HepG2 (cell line): ENCODE data around the gene CALY. TPM values are rescaled to one million over a fixed set of nuclear protein-coding genes. Genes with fewer than 3 reads are reported as not detected.

Experiments used
- KLF16 ChIP-seq, 2 experiments: sonication (generic) in 1 of 2; formaldehyde crosslinking in 1 of 2; IDR thresholded peaks; 2 replicates each; pipeline versions ENCODE4 v1.6.1 to v1.8.0; 2016 to 2023; ENCODE audit warnings: missing genetic modification reagents in 2 of 2, missing compliant biosample characterization in 1 of 2
- MXI1 ChIP-seq: IDR thresholded peaks from 3 replicates; pipeline ENCODE4 v1.6.1; 2012; ENCODE audit warnings: low read depth, low read length, inconsistent platforms, borderline replicate concordance
- NRL ChIP-seq: sonication (generic); formaldehyde crosslinking; IDR thresholded peaks from 2 replicates; pipeline ENCODE4 v1.5.0; 2020; ENCODE audit warnings: missing genetic modification reagents, mild to moderate bottlenecking, moderate library complexity, borderline replicate concordance
- PHF8 ChIP-seq: sonication (generic); formaldehyde crosslinking; IDR thresholded peaks from 2 replicates; pipeline ENCODE4 v1.5.0; 2020; ENCODE audit warnings: missing genetic modification reagents
- RXRB ChIP-seq: IDR thresholded peaks from 2 replicates; pipeline ENCODE4 v1.6.1; 2016; ENCODE audit warnings: borderline replicate concordance, missing genetic modification reagents, missing compliant biosample characterization
- TGIF2 ChIP-seq: IDR thresholded peaks from 2 replicates; pipeline ENCODE4 v1.6.1; 2016; ENCODE audit warnings: control low read depth, missing compliant biosample characterization
- ZFP36L1 ChIP-seq: sonication (generic); formaldehyde crosslinking; IDR thresholded peaks from 2 replicates; pipeline ENCODE4 v1.8.0; 2022; ENCODE audit warnings: mild to moderate bottlenecking, missing genetic modification reagents, moderate library complexity
- ZFY ChIP-seq: sonication (generic); formaldehyde crosslinking; IDR thresholded peaks from 2 replicates; pipeline ENCODE4 v1.4.0; 2020; ENCODE audit warnings: missing genetic modification reagents
- ZNF274 ChIP-seq: sonication (generic); formaldehyde crosslinking; IDR thresholded peaks from 2 replicates; pipeline ENCODE4 v1.5.1; 2020; ENCODE audit warnings: mild to moderate bottlenecking, missing genetic modification reagents
- ZNF317 ChIP-seq: sonication (generic); formaldehyde crosslinking; IDR thresholded peaks from 2 replicates; pipeline ENCODE4 v1.5.0; 2020; ENCODE audit warnings: mild to moderate bottlenecking, missing genetic modification reagents
- ZNF558 ChIP-seq: sonication (generic); formaldehyde crosslinking; IDR thresholded peaks from 2 replicates; pipeline ENCODE4 v1.9.0; 2022; ENCODE audit warnings: mild to moderate bottlenecking, missing genetic modification reagents, borderline replicate concordance
- ZNF724P ChIP-seq: sonication (generic); formaldehyde crosslinking; IDR thresholded peaks from 2 replicates; pipeline ENCODE4 v1.8.0; 2022; ENCODE audit warnings: missing genetic modification reagents, borderline replicate concordance
- ZNF839 ChIP-seq: sonication (generic); formaldehyde crosslinking; IDR thresholded peaks from 2 replicates; pipeline ENCODE4 v1.4.0; 2020; ENCODE audit warnings: missing genetic modification reagents, mild to moderate bottlenecking, borderline replicate concordance
- ZNF891 ChIP-seq: sonication (generic); formaldehyde crosslinking; IDR thresholded peaks from 2 replicates; pipeline ENCODE4 v1.5.0; 2020; ENCODE audit warnings: mild to moderate bottlenecking, missing genetic modification reagents
- polyA plus RNA-seq, 8 experiments: library from polyadenylated mRNA; depleted of rRNA in 3 of 8; stranded (reverse) in 7 of 8; unstranded in 1 of 8; fragments of >200 nt; fragmentation: Illumina TruSeq in 4 of 8; extraction: Trizol in 4 of 8; gene quantifications; 2 replicates each; pipeline versions ENCODE4 v1.2.1 to v1.2.3, GENCODE V29; 2011 to 2016; ENCODE audit warnings: low read depth in 4 of 8, missing spikeins in 1 of 8, mixed read lengths in 1 of 8; ENCODE audit not compliant: insufficient read depth in 1 of 8
- total RNA-seq, 5 experiments: library from RNA; depleted of rRNA; stranded (reverse); fragments of >200 nt; fragmentation: Illumina TruSeq; extraction: Trizol; gene quantifications; 2 replicates each; pipeline ENCODE4 v1.2.3, GENCODE V29; 2016; ENCODE audit warnings: low read depth in 1 of 5
- TF ChIP-seq, protein P1 (sequence below), 2 experiments: sonication (generic) in 1 of 2; formaldehyde crosslinking in 1 of 2; IDR thresholded peaks; 2 replicates each; pipeline versions ENCODE4 v1.4.0 to v1.6.1; 2018 to 2020; ENCODE audit warnings: missing genetic modification reagents in 2 of 2, borderline replicate concordance in 1 of 2, low read depth in 1 of 2, mild to moderate bottlenecking in 1 of 2, missing biosample characterization in 1 of 2
- TF ChIP-seq, protein P2 (sequence below): sonication (generic); formaldehyde crosslinking; IDR thresholded peaks from 2 replicates; pipeline ENCODE4 v1.5.0; 2020; ENCODE audit warnings: mild to moderate bottlenecking, missing genetic modification reagents
- TF ChIP-seq, protein P3 (sequence below): sonication (generic); formaldehyde crosslinking; IDR thresholded peaks from 2 replicates; pipeline ENCODE4 v1.5.0; 2020; ENCODE audit warnings: mild to moderate bottlenecking, missing genetic modification reagents, moderate library complexity
- TF ChIP-seq, protein P4 (sequence below): sonication (generic); formaldehyde crosslinking; conservative IDR thresholded peaks from 2 replicates; pipeline ENCODE4 v1.4.0; 2020; ENCODE audit warnings: missing genetic modification reagents
- TF ChIP-seq, protein P5 (sequence below): sonication (generic); formaldehyde crosslinking; IDR thresholded peaks from 2 replicates; pipeline ENCODE4 v1.5.1; 2020; ENCODE audit warnings: missing genetic modification reagents, mild to moderate bottlenecking, borderline replicate concordance
- TF ChIP-seq, protein P6 (sequence below): IDR thresholded peaks from 2 replicates; pipeline ENCODE4 v1.6.1; 2012; ENCODE audit warnings: inconsistent platforms

The CALY gene
- total and polyA plus RNA-seq, 2 of the 13 experiments (the other 11 are each of a cell fraction or from before 2014, with no cell fraction given): 0.08 TPM; not detected in 1

DNA sequence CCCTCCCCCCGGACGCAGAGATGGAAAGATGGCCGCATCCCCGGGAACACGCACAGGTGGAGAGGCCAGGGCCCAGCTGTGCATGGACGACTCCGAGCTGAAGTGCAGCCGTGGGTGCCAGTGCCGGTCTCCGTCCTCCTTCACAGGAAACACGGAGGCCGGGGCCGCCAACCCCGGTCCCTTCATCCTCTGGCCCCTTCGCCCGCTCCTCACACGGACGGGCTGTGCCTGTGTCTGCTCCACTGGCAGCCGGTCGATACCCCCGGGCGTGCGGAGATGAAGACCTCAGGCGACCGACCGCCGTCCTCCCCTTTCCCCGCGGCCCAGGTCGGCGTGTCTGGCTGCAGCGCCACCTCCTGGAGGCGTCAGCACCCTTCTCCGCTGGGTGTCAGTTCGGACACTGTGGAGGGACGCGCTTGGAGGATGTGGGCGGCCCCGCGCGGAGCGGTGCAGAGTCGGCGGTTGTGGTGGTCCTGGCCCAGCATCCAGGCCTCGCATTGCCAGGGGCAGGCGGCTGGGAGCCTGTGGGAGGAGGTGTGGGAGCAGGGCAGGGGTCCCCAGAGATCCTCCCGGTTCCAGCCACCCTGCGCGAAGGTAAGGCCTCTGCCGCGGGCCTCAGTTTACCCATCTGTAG, 18.1 kb downstream of the CALY start (continued):
- TF ChIP-seq PHF8 (CRISPR knock-in tag): peak; percentile 51; the same call in 1 of the 2 replicates
- TF ChIP-seq ZNF558 (CRISPR knock-in tag): no peak
- TF ChIP-seq NRL (CRISPR knock-in tag): no peak
- no peak for TF ChIP-seq ZNF724P
- peak; percentile 59 for TF ChIP-seq ZFY
- TF ChIP-seq, protein P1, sequence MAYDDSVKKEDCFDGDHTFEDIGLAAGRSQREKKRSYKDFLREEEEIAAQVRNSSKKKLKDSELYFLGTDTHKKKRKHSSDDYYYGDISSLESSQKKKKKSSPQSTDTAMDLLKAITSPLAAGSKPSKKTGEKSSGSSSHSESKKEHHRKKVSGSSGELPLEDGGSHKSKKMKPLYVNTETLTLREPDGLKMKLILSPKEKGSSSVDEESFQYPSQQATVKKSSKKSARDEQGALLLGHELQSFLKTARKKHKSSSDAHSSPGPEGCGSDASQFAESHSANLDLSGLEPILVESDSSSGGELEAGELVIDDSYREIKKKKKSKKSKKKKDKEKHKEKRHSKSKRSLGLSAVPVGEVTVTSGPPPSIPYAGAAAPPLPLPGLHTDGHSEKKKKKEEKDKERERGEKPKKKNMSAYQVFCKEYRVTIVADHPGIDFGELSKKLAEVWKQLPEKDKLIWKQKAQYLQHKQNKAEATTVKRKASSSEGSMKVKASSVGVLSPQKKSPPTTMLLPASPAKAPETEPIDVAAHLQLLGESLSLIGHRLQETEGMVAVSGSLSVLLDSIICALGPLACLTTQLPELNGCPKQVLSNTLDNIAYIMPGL (CRISPR knock-in tag; IDR thresholded peaks at IDR 0.05; ENCODE audit: borderline replicate concordance in 1 of 2, low read depth in 1 of 2): peak; percentile 92 to 94
- TF ChIP-seq, protein P2, sequence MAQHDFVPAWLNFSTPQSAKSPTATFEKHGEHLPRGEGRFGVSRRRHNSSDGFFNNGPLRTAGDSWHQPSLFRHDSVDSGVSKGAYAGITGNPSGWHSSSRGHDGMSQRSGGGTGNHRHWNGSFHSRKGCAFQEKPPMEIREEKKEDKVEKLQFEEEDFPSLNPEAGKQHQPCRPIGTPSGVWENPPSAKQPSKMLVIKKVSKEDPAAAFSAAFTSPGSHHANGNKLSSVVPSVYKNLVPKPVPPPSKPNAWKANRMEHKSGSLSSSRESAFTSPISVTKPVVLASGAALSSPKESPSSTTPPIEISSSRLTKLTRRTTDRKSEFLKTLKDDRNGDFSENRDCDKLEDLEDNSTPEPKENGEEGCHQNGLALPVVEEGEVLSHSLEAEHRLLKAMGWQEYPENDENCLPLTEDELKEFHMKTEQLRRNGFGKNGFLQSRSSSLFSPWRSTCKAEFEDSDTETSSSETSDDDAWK: no peak
- TF ChIP-seq MXI1: peak; percentile 56; the same call in 1 of the 3 replicates
- 0 out of 2 replicates have a peak, but pooled peaks have one; percentile 23 for TF ChIP-seq ZFP36L1
- TF ChIP-seq ZNF317: no peak
- TF ChIP-seq TGIF2: peak; percentile 48; the same call in 1 of the 2 replicates
- peak; percentile 66 for TF ChIP-seq RXRB
- 0 out of 2 replicates have a peak, but pooled peaks have one; percentile 26 for TF ChIP-seq ZNF274 (CRISPR knock-in tag)
- peak; percentile 58; the same call in 1 of the 2 replicates for TF ChIP-seq ZNF891 (CRISPR knock-in tag)
- TF ChIP-seq, protein P3, sequence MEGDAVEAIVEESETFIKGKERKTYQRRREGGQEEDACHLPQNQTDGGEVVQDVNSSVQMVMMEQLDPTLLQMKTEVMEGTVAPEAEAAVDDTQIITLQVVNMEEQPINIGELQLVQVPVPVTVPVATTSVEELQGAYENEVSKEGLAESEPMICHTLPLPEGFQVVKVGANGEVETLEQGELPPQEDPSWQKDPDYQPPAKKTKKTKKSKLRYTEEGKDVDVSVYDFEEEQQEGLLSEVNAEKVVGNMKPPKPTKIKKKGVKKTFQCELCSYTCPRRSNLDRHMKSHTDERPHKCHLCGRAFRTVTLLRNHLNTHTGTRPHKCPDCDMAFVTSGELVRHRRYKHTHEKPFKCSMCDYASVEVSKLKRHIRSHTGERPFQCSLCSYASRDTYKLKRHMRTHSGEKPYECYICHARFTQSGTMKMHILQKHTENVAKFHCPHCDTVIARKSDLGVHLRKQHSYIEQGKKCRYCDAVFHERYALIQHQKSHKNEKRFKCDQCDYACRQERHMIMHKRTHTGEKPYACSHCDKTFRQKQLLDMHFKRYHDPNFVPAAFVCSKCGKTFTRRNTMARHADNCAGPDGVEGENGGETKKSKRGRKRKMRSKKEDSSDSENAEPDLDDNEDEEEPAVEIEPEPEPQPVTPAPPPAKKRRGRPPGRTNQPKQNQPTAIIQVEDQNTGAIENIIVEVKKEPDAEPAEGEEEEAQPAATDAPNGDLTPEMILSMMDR (CRISPR knock-in tag): peak; percentile 98
- TF ChIP-seq, protein P4, sequence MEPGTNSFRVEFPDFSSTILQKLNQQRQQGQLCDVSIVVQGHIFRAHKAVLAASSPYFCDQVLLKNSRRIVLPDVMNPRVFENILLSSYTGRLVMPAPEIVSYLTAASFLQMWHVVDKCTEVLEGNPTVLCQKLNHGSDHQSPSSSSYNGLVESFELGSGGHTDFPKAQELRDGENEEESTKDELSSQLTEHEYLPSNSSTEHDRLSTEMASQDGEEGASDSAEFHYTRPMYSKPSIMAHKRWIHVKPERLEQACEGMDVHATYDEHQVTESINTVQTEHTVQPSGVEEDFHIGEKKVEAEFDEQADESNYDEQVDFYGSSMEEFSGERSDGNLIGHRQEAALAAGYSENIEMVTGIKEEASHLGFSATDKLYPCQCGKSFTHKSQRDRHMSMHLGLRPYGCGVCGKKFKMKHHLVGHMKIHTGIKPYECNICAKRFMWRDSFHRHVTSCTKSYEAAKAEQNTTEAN (CRISPR knock-in tag): peak; percentile 63; the same call in 1 of the 2 replicates
- TF ChIP-seq, protein P5, sequence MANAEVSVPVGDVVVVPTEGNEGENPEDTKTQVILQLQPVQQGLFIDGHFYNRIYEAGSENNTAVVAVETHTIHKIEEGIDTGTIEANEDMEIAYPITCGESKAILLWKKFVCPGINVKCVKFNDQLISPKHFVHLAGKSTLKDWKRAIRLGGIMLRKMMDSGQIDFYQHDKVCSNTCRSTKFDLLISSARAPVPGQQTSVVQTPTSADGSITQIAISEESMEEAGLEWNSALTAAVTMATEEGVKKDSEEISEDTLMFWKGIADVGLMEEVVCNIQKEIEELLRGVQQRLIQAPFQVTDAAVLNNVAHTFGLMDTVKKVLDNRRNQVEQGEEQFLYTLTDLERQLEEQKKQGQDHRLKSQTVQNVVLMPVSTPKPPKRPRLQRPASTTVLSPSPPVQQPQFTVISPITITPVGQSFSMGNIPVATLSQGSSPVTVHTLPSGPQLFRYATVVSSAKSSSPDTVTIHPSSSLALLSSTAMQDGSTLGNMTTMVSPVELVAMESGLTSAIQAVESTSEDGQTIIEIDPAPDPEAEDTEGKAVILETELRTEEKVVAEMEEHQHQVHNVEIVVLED (CRISPR knock-in tag): no peak
- TF ChIP-seq ZNF839 (CRISPR knock-in tag): 0 out of 2 replicates have a peak, but pooled peaks have one; percentile 37
- TF ChIP-seq, protein P6, sequence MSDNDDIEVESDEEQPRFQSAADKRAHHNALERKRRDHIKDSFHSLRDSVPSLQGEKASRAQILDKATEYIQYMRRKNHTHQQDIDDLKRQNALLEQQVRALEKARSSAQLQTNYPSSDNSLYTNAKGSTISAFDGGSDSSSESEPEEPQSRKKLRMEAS: peak; percentile 74
- peak in 1 of 2 experiments; percentile 76; a peak in 2 of 4 replicates for TF ChIP-seq KLF16 (CRISPR knock-in tag; IDR thresholded peaks at IDR 0.05)
